GM12878 (cell line): ENCODE results near the gene PRKG1. TPM values are rescaled to one million over a fixed set of nuclear protein-coding genes. Genes with fewer than 3 reads are reported as not detected.

Source experiments
- ATAC-seq: fragments of 200-7000 bp; cut with Tn5 transposase; 3 replicates; pipeline ENCODE4 v1.9.1; 2020; ENCODE audit warnings: mild to moderate bottlenecking, moderate library complexity
- BruUV-seq: library from RNA; stranded (reverse); fragments of 400-500 nt; replicated peaks from 2 replicates; lab custom pipeline; 2021; lab: Mats Ljungman, UMichigan
- CTCF ChIA-PET: fragments of 300-600 bp; sonication (Branson Sonifier 250); formaldehyde crosslinking; extraction: SDS; loops from one replicate; lab custom pipeline; 2021; ENCODE audit warnings: inconsistent platforms; lab: Yijun Ruan, JAX
- POLR2A ChIA-PET: fragments of 350-600 bp; formaldehyde crosslinking; extraction: SDS; loops from one replicate; lab custom pipeline; 2021; ENCODE audit warnings: inconsistent platforms; lab: Charles Lee
- RAD21 ChIA-PET: fragments of 300-600 bp; sonication (Branson Sonifier 250); formaldehyde crosslinking; loops from one replicate; lab custom pipeline; 2023; ENCODE audit warnings: antibody characterized with exemption; ENCODE audit not compliant: unreplicated experiment; lab: Charles Lee
- SMC1A ChIA-PET: fragments of 300-600 bp; sonication (Branson Sonifier 250); formaldehyde crosslinking; loops from one replicate; lab custom pipeline; 2023; ENCODE audit not compliant: unreplicated experiment, uncharacterized antibody; lab: Charles Lee
- DNase-seq: peaks from one replicate; pipeline ENCODE4 v3.0.0-alpha.2; 2011; ENCODE audit warnings: low read depth, low spot score
- FAIRE-seq: peaks from 3 replicates; lab custom pipeline; 2011; peaks lifted over from hg19 to GRCh38; lab: Jason Lieb, UNC
- H2AFZ ChIP-seq: 2 replicates; pipeline ENCODE4 v1.6.0; 2011; ENCODE audit warnings: low read depth, low read length, control low read depth; ENCODE audit not compliant: control insufficient read depth
- H3K27ac ChIP-seq: 2 replicates; pipeline ENCODE4 v1.5.1; 2011; ENCODE audit warnings: control low read depth; ENCODE audit not compliant: control insufficient read depth, insufficient read depth
- H3K27me3 ChIP-seq, 2 experiments: replicated peaks in 1 of 2; 2 replicates each; pipeline versions ENCODE4 v1.6.0 to v1.6.1; 2011; ENCODE audit warnings: low read length in 1 of 2; ENCODE audit not compliant: control insufficient read depth in 2 of 2, insufficient read depth in 2 of 2
- H3K36me3 ChIP-seq, 2 experiments: 2 replicates each; pipeline ENCODE4 v1.5.1; 2011; ENCODE audit warnings: low read length in 1 of 2; ENCODE audit not compliant: control insufficient read depth in 2 of 2, insufficient read depth in 2 of 2
- H3K4me1 ChIP-seq: 2 replicates; pipeline ENCODE4 v1.6.1; 2011; ENCODE audit warnings: mild to moderate bottlenecking, low read length, moderate library complexity, mixed read lengths; ENCODE audit not compliant: control insufficient read depth, insufficient read depth
- H3K4me2 ChIP-seq: 2 replicates; pipeline ENCODE4 v1.6.0; 2011; ENCODE audit warnings: control low read depth; ENCODE audit not compliant: control insufficient read depth, insufficient read depth
- H3K4me3 ChIP-seq: fragments of 200-600 bp; sonication (generic); 2 replicates; pipeline ENCODE4 v1.5.1; 2016
- H3K79me2 ChIP-seq: 2 replicates; pipeline ENCODE4 v1.6.0; 2011; ENCODE audit warnings: low read length; ENCODE audit not compliant: control insufficient read depth, insufficient read depth
- H3K9ac ChIP-seq: 2 replicates; pipeline ENCODE4 v1.8.0; 2011; ENCODE audit warnings: low read length, control low read depth, mixed read lengths; ENCODE audit not compliant: control insufficient read depth, insufficient read depth
- H3K9me3 ChIP-seq: replicated peaks from 3 replicates; pipeline ENCODE4 v1.5.1; 2011; ENCODE audit warnings: mild to moderate bottlenecking, low read length; ENCODE audit not compliant: control insufficient read depth, insufficient read depth
- H4K20me1 ChIP-seq: 2 replicates; pipeline ENCODE4 v1.6.0; 2011; ENCODE audit not compliant: control insufficient read depth, insufficient read depth
- CBX5 ChIP-seq: sonication (generic); IDR thresholded peaks from 2 replicates; pipeline ENCODE4 v1.6.1; 2016; ENCODE audit warnings: low read depth, moderate library complexity, mild to moderate bottlenecking, inconsistent platforms
- CREM ChIP-seq: IDR thresholded peaks from 2 replicates; pipeline ENCODE4 v1.6.1; 2014; ENCODE audit warnings: antibody characterized with exemption, low read depth
- EGR1 ChIP-seq, 2 experiments: IDR thresholded peaks; 1 replicate in 1 of 2; 2 replicates in 1 of 2; pipeline ENCODE4 v1.6.1; 2011 to 2012; ENCODE audit warnings: low read depth in 2 of 2, low read length in 2 of 2, borderline replicate concordance in 1 of 2, mild to moderate bottlenecking in 1 of 2, moderate library complexity in 1 of 2
- EP300 ChIP-seq, 2 experiments: fragments of 150-350 bp in 1 of 2; IDR thresholded peaks; 2 replicates each; pipeline ENCODE4 v1.6.1; 2011 to 2012; ENCODE audit warnings: low read depth in 2 of 2, low read length in 2 of 2, borderline replicate concordance in 1 of 2, improper control_type of control experiment in 1 of 2, inconsistent platforms in 1 of 2; ENCODE audit not compliant: control insufficient read depth in 1 of 2
- HCFC1 ChIP-seq: fragments of 150-350 bp; IDR thresholded peaks from 2 replicates; pipeline ENCODE4 v1.6.1; 2014; ENCODE audit warnings: low read length
- HDAC6 ChIP-seq: fragments of 200-600 bp; sonication (generic); IDR thresholded peaks from one replicate; pipeline ENCODE4 v1.8.0; 2017; ENCODE audit warnings: antibody characterized with exemption; ENCODE audit not compliant: unreplicated experiment
- IKZF2 ChIP-seq, 2 experiments: fragments of 450-650 bp; IDR thresholded peaks; 2 replicates each; pipeline ENCODE4 v1.6.1; 2017; ENCODE audit warnings: mild to moderate bottlenecking in 2 of 2, moderate library complexity in 2 of 2
- MTA2 ChIP-seq: fragments of 450-650 bp; IDR thresholded peaks from 2 replicates; pipeline ENCODE4 v1.6.1; 2016; ENCODE audit warnings: low read depth, mild to moderate bottlenecking, moderate library complexity
- PAX5 ChIP-seq: IDR thresholded peaks from 2 replicates; pipeline ENCODE4 v1.6.1; 2011; ENCODE audit warnings: low read depth, low read length, borderline replicate concordance
- PKNOX1 ChIP-seq: fragments of 450-650 bp; IDR thresholded peaks from 2 replicates; pipeline ENCODE4 v1.6.1; 2016; ENCODE audit warnings: mild to moderate bottlenecking
- RUNX3 ChIP-seq: IDR thresholded peaks from 2 replicates; pipeline ENCODE4 v1.6.1; 2012; ENCODE audit warnings: low read length, inconsistent platforms
- SIN3A ChIP-seq: IDR thresholded peaks from 2 replicates; pipeline ENCODE4 v1.6.1; 2012; ENCODE audit warnings: low read depth, low read length, improper control_type of control experiment
- SUPT20H ChIP-seq: IDR thresholded peaks from 2 replicates; pipeline ENCODE4 v1.6.1; 2011; ENCODE audit warnings: low read depth, mild to moderate bottlenecking, low read length, moderate library complexity, borderline replicate concordance; ENCODE audit not compliant: control insufficient read depth
- TAF1 ChIP-seq: IDR thresholded peaks from 2 replicates; pipeline ENCODE4 v1.6.1; 2011; ENCODE audit warnings: mild to moderate bottlenecking, low read depth, low read length, borderline replicate concordance
- TCF12 ChIP-seq: IDR thresholded peaks from 2 replicates; pipeline ENCODE4 v1.6.1; 2011; ENCODE audit warnings: low read depth, mild to moderate bottlenecking, low read length
- TCF7 ChIP-seq: IDR thresholded peaks from 2 replicates; pipeline ENCODE4 v1.6.1; 2014; ENCODE audit warnings: antibody characterized with exemption, borderline replicate concordance
- in situ Hi-C: fragments of 300-500 bp; cut with MboI; formaldehyde crosslinking; loops from 9 replicates; pipeline ENCODE4 v1.14.3; 2018; ENCODE audit warnings: mixed read lengths
- intact Hi-C: fragments of 100-400 bp; cut with micrococcal nuclease; formaldehyde crosslinking; loops from one replicate; pipeline ENCODE4 v1.14.2; 2022; ENCODE audit not compliant: unreplicated experiment
- polyA plus RNA-seq, 11 experiments: library from polyadenylated mRNA; depleted of rRNA in 4 of 11; unstranded in 6 of 11; stranded (reverse) in 5 of 11; fragments of >200 nt; fragmentation: Nextera tagmentation in 4 of 11; fragmentation: Illumina TruSeq in 1 of 11; extraction: Ambion mirVana in 4 of 11; extraction: Trizol in 1 of 11; gene quantifications; 1 replicate in 1 of 11; 2 replicates in 10 of 11; pipeline versions ENCODE4 v1.2.1 to v1.2.3, GENCODE V29; 2011 to 2016; ENCODE audit warnings: inconsistent platforms in 2 of 11, missing spikeins in 2 of 11, low read depth in 1 of 11
- total RNA-seq, 4 experiments: library from RNA; depleted of rRNA in 3 of 4; stranded (reverse); fragments of >200 nt in 3 of 4; fragmentation: Illumina TruSeq in 1 of 4; extraction: Trizol in 1 of 4; gene quantifications; 2 replicates each; pipeline versions ENCODE4 v1.2.1 to v1.2.3, GENCODE V29; 2013 to 2021
- TF ChIP-seq, protein P1 (sequence below): IDR thresholded peaks from 2 replicates; pipeline ENCODE4 v1.6.1; 2012; ENCODE audit warnings: mild to moderate bottlenecking, low read depth, low read length

Gene PRKG1
- total and polyA plus RNA-seq, 10 of the 15 experiments (the other 5 are each of a cell fraction or from before 2014, with no cell fraction given) = 0.04 to 0.05 TPM; not detected in 8

- no TSS peak for BruUV-seq
- no peak overlapping the region for H3K4me2 ChIP-seq
- H3K79me2 ChIP-seq = no peaks in the 10 kb centered on the region
- intact Hi-C loops (no loop called here), in situ Hi-C loops (loop anchor here (25.0 kb wide), 1 partner anchor 910 kb away; no protein-coding TSS in a partner anchor)
- ATAC-seq (no peak), DNase-seq (no peak), FAIRE-seq (no peak)
- ChIA-PET SMC1A (no interaction called here), POLR2A (no interaction called here), RAD21 (no interaction called here), CTCF (no interaction called here)
- H3K27ac ChIP-seq = no peak overlapping the region
- no peak overlapping the region for H3K4me3 ChIP-seq
- H3K4me1 ChIP-seq = no peaks in the 10 kb centered on the region
- no peak overlapping the region for H3K9ac ChIP-seq
- H3K9me3 ChIP-seq = no peaks in the 10 kb centered on the region
- H3K36me3 ChIP-seq = no peaks in the 10 kb centered on the region
- H3K27me3 ChIP-seq = no peaks in the 10 kb centered on the region
- TF ChIP-seq SUPT20H = no peak
- TF ChIP-seq SIN3A = no peak
- no peak for TF ChIP-seq CBX5
- TF ChIP-seq TAF1 = no peak
- TF ChIP-seq, protein P1, sequence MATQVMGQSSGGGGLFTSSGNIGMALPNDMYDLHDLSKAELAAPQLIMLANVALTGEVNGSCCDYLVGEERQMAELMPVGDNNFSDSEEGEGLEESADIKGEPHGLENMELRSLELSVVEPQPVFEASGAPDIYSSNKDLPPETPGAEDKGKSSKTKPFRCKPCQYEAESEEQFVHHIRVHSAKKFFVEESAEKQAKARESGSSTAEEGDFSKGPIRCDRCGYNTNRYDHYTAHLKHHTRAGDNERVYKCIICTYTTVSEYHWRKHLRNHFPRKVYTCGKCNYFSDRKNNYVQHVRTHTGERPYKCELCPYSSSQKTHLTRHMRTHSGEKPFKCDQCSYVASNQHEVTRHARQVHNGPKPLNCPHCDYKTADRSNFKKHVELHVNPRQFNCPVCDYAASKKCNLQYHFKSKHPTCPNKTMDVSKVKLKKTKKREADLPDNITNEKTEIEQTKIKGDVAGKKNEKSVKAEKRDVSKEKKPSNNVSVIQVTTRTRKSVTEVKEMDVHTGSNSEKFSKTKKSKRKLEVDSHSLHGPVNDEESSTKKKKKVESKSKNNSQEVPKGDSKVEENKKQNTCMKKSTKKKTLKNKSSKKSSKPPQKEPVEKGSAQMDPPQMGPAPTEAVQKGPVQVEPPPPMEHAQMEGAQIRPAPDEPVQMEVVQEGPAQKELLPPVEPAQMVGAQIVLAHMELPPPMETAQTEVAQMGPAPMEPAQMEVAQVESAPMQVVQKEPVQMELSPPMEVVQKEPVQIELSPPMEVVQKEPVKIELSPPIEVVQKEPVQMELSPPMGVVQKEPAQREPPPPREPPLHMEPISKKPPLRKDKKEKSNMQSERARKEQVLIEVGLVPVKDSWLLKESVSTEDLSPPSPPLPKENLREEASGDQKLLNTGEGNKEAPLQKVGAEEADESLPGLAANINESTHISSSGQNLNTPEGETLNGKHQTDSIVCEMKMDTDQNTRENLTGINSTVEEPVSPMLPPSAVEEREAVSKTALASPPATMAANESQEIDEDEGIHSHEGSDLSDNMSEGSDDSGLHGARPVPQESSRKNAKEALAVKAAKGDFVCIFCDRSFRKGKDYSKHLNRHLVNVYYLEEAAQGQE = no peak
- TF ChIP-seq PKNOX1 = no peak
- TF ChIP-seq TCF7 = no peak
- no peak for TF ChIP-seq PAX5
- no peak for TF ChIP-seq MTA2
- TF ChIP-seq TCF12 = no peak
- TF ChIP-seq HCFC1 = no peak
- no peak for TF ChIP-seq RUNX3
- TF ChIP-seq EGR1 (IDR thresholded peaks at IDR 0.05; ENCODE audit: borderline replicate concordance in 1 of 2, low read depth in 2 of 2, low read length in 2 of 2) = no peak
- TF ChIP-seq IKZF2 (IDR thresholded peaks at IDR 0.05) = no peak
- no peak for TF ChIP-seq CREM
- no peak for TF ChIP-seq EP300 (IDR thresholded peaks at IDR 0.05; ENCODE audit: borderline replicate concordance in 1 of 2, control insufficient read depth in 1 of 2, low read depth in 2 of 2, low read length in 2 of 2)
- no peak for TF ChIP-seq HDAC6
- no peaks in the 10 kb centered on the region for H4K20me1 ChIP-seq
- no peak overlapping the region for H2AFZ ChIP-seq
Observed at GRCh38 chr10:51052163-51052562, 22.1 kb upstream of the PRKG1 start.
